Measurements from ENCODE around the gene OR51I2.

OR51I2 gene

DNA sequence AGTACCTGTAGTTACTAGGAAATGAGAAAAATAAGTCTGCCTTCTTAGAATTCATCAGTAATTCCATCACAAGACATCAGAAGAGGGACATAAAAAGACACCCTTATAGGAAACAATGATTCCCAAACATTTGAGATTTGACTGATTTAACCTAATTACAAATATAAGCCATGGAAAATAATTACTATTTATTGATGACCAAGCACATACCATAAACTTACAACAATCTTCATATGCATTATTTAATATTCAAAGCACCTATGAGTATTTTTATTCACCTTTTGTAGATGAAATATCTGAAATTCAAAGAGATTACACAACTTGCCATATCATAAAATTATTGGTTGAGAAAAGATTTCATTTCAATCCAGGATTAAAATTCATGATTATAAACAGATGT is 24.8 kb downstream of the OR51I2 start:
- Histone ChIP-seq H3K4me1 (ENCODE audit: control insufficient read depth in 5 of 5, insufficient read depth in 5 of 5, low read length in 5 of 5) (no peaks in the 10 kb centered on the region), H3K27ac (ENCODE audit: low read depth, low read length) (no peak overlapping the region), H3K9ac (ENCODE audit: low read length in 5 of 5) (no peak overlapping the region), H3K36me3 (ENCODE audit: control insufficient read depth in 5 of 5, insufficient read depth in 5 of 5, low read length in 5 of 5) (no peaks in the 10 kb centered on the region), H3K4me3 (ENCODE audit: low read depth in 1 of 5, low read length in 5 of 5) (no peak overlapping the region), H3K9me3 (ENCODE audit: control insufficient read depth in 5 of 5, low read length in 5 of 5) (no peaks in the 10 kb centered on the region), H3K27me3 (ENCODE audit: control insufficient read depth in 5 of 5, insufficient read depth in 4 of 5, low read length in 5 of 5) (no peaks in the 10 kb centered on the region)

DNA sequence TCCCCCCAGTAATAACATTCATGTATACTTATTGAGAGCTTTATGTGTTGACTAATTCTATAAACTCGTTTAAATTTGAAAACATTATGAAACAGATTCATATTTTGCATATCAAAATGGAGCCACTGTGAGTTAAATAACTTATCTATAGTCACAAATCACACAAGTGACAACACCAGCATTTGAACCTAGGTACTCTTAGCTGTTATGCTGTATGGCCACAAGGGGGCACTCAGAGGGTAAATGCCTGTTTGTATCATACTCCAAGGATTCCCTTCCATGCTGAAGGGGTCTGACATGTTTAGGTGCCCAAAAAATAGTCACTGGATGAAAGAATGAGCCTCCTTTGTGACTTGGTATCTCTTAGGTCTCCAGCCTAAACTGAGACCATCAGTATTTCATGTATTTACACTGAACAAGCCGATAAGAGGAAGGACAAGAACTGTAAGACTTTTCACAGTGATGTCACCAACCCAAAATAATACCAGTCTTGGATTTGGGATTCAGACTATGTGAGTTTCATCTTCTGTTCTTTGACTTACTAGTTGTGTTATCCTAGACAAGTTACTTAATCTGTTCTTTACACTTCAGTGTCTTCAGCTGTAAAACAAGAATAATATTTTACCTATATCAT is 27.2 kb downstream of the OR51I2 start:
- Histone ChIP-seq H3K9ac (ENCODE audit: low read length in 5 of 5) (no peak overlapping the region), H3K36me3 (ENCODE audit: control insufficient read depth in 5 of 5, insufficient read depth in 5 of 5, low read length in 5 of 5) (no peaks in the 10 kb centered on the region), H3K4me3 (ENCODE audit: low read depth in 1 of 5, low read length in 5 of 5) (no peak overlapping the region), H3K9me3 (ENCODE audit: control insufficient read depth in 5 of 5, low read length in 5 of 5) (no peaks in the 10 kb centered on the region), H3K27ac (ENCODE audit: low read depth, low read length) (no peak overlapping the region), H3K27me3 (ENCODE audit: control insufficient read depth in 5 of 5, insufficient read depth in 4 of 5, low read length in 5 of 5) (no peaks in the 10 kb centered on the region), H3K4me1 (ENCODE audit: control insufficient read depth in 5 of 5, insufficient read depth in 5 of 5, low read length in 5 of 5) (no peaks in the 10 kb centered on the region)

DNA sequence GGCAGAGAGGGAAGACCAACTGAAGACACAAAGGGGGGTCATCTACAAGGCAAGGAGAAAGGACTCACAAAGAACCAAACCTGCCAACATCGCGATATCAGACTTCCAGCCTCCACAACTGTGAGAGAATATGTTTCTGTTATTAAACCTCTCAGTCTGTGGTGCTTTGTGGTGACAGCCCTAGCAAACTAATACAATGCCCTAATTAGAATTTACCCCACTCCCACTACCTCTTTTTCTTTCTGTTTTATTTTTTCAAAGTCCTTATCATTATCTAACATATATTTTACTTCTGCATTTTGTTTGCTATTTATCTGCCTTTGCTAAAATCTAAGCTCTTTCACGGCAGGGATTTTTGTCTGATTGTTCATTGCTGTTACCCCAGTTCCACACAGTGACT is 36.9 kb downstream of the OR51I2 start:
- Histone ChIP-seq H3K9me3 (ENCODE audit: control insufficient read depth in 5 of 5, low read length in 5 of 5) (no peaks in the 10 kb centered on the region), H3K27me3 (ENCODE audit: control insufficient read depth in 5 of 5, insufficient read depth in 4 of 5, low read length in 5 of 5) (no peaks in the 10 kb centered on the region), H3K36me3 (ENCODE audit: control insufficient read depth in 5 of 5, insufficient read depth in 5 of 5, low read length in 5 of 5) (no peaks in the 10 kb centered on the region), H3K27ac (ENCODE audit: low read depth, low read length) (no peak overlapping the region), H3K9ac (ENCODE audit: low read length in 5 of 5) (no peak overlapping the region), H3K4me3 (ENCODE audit: low read depth in 1 of 5, low read length in 5 of 5) (no peak overlapping the region), H3K4me1 (ENCODE audit: control insufficient read depth in 5 of 5, insufficient read depth in 5 of 5, low read length in 5 of 5) (no peaks in the 10 kb centered on the region)

DNA sequence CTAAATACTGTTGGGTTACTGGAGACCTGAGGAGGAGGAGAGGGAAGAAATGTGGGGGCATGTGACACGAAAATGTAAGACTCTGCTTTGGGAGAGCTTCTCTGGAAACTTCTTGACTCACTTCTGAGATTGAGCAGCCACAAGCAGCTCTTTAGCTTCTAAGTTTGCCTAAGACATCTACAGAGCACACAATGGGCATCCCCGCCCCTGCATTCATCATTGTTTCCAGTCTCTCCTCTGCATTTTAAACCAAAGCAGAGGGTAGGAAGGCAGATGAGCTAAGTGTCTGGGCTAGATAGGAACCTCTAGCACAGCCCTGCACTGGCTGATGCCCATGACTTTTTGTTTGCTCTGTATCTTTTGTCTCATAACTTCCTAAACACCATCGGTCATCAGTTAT is 37.3 kb downstream of the OR51I2 start:
- H3K4me1 ChIP-seq (ENCODE audit: control insufficient read depth in 5 of 5, insufficient read depth in 5 of 5, low read length in 5 of 5): no peaks in the 10 kb centered on the region
- no peak overlapping the region for H3K27ac ChIP-seq (ENCODE audit: low read depth, low read length)
- H3K9me3 ChIP-seq (ENCODE audit: control insufficient read depth in 5 of 5, low read length in 5 of 5): no peaks in the 10 kb centered on the region
- H3K9ac ChIP-seq (ENCODE audit: low read length in 5 of 5): no peak overlapping the region
- no peaks in the 10 kb centered on the region for H3K27me3 ChIP-seq (ENCODE audit: control insufficient read depth in 5 of 5, insufficient read depth in 4 of 5, low read length in 5 of 5)
- no peak overlapping the region for H3K4me3 ChIP-seq (ENCODE audit: low read depth in 1 of 5, low read length in 5 of 5)
- H3K36me3 ChIP-seq (ENCODE audit: control insufficient read depth in 5 of 5, insufficient read depth in 5 of 5, low read length in 5 of 5): no peaks in the 10 kb centered on the region

DNA sequence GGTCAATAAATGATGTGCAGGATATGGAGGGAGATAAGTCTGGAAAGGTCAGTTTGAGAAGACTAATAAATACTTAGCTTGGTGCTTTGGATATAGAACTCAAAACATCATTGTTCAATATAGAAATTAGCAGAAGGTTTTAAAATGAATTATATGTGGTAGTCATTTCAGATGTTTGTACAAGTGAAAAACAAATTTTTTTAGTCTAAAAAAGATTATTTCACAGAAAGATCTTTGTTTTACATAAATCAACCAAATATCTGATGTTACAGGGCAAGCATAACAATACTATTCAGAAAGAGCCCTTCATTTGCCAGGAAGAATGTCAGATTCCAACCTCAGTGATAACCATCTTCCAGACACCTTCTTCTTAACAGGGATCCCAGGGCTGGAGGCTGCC is 39.3 kb downstream of the OR51I2 start, which contains the start of gene OR52D1:
OR52D1 (plus strand) TSS at position 301 of the 400 bp plus-strand sequence; CDS start at position 323, 22 bp downstream.
- Histone ChIP-seq H3K4me3 (ENCODE audit: low read depth in 1 of 5, low read length in 5 of 5) (no peak within 1 kb of the TSS), H3K36me3 (ENCODE audit: control insufficient read depth in 5 of 5, insufficient read depth in 5 of 5, low read length in 5 of 5) (no peaks in the 10 kb centered on the region), H3K4me1 (ENCODE audit: control insufficient read depth in 5 of 5, insufficient read depth in 5 of 5, low read length in 5 of 5) (no peaks in the 10 kb centered on the region), H3K9ac (ENCODE audit: low read length in 5 of 5) (no peak within 1 kb of the TSS), H3K9me3 (ENCODE audit: control insufficient read depth in 5 of 5, low read length in 5 of 5) (no peaks in the 10 kb centered on the region), H3K27ac (ENCODE audit: low read depth, low read length) (no peak within 1 kb of the TSS), H3K27me3 (ENCODE audit: control insufficient read depth in 5 of 5, insufficient read depth in 4 of 5, low read length in 5 of 5) (no peaks in the 10 kb centered on the region)

DNA sequence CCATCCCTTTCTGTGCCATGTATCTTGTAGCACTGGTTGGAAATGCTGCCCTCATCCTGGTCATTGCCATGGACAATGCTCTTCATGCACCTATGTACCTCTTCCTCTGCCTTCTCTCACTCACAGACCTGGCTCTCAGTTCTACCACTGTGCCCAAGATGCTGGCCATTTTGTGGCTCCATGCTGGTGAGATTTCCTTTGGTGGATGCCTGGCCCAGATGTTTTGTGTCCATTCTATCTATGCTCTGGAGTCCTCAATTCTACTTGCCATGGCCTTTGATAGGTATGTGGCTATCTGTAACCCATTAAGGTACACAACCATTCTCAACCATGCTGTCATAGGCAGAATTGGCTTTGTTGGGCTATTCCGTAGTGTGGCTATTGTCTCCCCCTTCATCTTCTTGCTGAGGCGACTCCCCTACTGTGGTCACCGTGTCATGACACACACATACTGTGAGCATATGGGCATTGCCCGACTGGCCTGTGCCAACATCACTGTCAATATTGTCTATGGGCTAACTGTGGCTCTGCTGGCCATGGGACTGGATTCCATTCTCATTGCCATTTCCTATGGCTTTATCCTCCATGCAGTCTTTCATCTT is 39.8 kb downstream of the OR51I2 start:
- H3K9ac ChIP-seq (ENCODE audit: low read length in 5 of 5): no peak overlapping the region
- H3K27me3 ChIP-seq (ENCODE audit: control insufficient read depth in 5 of 5, insufficient read depth in 4 of 5, low read length in 5 of 5): no peaks in the 10 kb centered on the region
- H3K36me3 ChIP-seq (ENCODE audit: control insufficient read depth in 5 of 5, insufficient read depth in 5 of 5, low read length in 5 of 5): no peaks in the 10 kb centered on the region
- no peak overlapping the region for H3K27ac ChIP-seq (ENCODE audit: low read depth, low read length)
- H3K4me1 ChIP-seq (ENCODE audit: control insufficient read depth in 5 of 5, insufficient read depth in 5 of 5, low read length in 5 of 5): no peaks in the 10 kb centered on the region
- H3K4me3 ChIP-seq (ENCODE audit: low read depth in 1 of 5, low read length in 5 of 5): no peak overlapping the region
- no peaks in the 10 kb centered on the region for H3K9me3 ChIP-seq (ENCODE audit: control insufficient read depth in 5 of 5, low read length in 5 of 5)

DNA sequence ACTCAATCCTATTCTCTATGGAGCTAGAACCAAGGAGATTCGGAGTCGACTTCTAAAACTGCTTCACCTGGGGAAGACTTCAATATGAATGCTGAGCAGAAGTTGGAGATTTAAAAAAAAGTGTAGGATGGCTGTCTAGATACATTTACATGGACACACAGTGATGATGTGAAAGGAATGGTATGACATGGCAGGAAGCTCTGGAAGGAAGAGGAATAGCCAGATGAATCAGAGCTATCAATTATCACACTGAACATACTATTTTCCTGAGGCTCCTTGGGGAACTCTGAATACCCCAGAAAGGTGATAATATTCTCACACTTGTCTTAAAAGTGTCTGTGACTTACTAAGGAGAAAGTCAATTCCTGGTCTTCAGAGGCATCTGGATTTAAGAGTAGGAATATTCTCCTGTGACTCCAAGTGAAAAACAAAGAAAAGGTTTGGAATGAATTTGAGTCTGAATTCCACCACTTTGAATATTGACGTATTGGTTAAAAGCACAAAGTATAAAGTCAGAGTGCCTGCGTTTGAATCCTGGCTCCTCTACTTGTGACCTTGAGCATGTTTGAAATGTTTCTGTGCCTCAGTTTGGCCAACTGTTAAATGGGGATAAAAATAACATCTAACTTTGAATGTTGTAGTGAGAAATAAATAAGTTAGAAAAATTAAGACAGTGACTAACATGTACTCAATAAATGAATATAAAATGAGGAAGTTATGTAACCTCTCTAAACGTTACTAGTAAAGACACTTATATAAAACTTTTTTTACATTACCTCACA is 40.6 kb downstream of the OR51I2 start:
- no peak overlapping the region for H3K27ac ChIP-seq (ENCODE audit: low read depth, low read length)
- no peak overlapping the region for H3K9ac ChIP-seq (ENCODE audit: low read length in 5 of 5)
- H3K27me3 ChIP-seq (ENCODE audit: control insufficient read depth in 5 of 5, insufficient read depth in 4 of 5, low read length in 5 of 5): no peaks in the 10 kb centered on the region
- no peak overlapping the region for H3K4me3 ChIP-seq (ENCODE audit: low read depth in 1 of 5, low read length in 5 of 5)
- H3K9me3 ChIP-seq (ENCODE audit: control insufficient read depth in 5 of 5, low read length in 5 of 5): no peaks in the 10 kb centered on the region
- no peaks in the 10 kb centered on the region for H3K4me1 ChIP-seq (ENCODE audit: control insufficient read depth in 5 of 5, insufficient read depth in 5 of 5, low read length in 5 of 5)
- no peaks in the 10 kb centered on the region for H3K36me3 ChIP-seq (ENCODE audit: control insufficient read depth in 5 of 5, insufficient read depth in 5 of 5, low read length in 5 of 5)

DNA sequence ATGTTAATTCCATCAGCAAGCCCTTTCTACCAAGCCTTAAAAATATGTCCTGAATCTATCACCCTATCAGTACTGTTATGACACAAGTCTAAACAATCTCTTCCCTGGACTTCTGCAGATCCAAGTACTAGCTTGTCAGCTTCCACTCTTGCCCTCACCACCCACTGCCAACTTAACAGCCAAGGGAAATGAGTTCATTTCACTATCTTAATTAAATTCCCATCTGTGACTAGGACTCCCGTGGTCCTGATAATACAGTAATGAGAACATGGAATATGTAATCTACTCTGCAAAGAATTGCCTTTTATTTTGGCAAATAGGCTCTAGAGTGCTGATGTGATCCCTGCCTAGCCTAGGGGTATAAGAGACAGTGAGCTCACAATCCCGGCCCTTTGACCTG is 50.5 kb downstream of the OR51I2 start:
- H3K9ac ChIP-seq (ENCODE audit: low read length in 5 of 5): no peak overlapping the region
- H3K4me1 ChIP-seq (ENCODE audit: control insufficient read depth in 5 of 5, insufficient read depth in 5 of 5, low read length in 5 of 5): peaks cover 0 to 5% (median 0%) of the 10 kb centered on the region in 5 donors
- no peak overlapping the region for H3K27ac ChIP-seq (ENCODE audit: low read depth, low read length)
- no peaks in the 10 kb centered on the region for H3K9me3 ChIP-seq (ENCODE audit: control insufficient read depth in 5 of 5, low read length in 5 of 5)
- H3K27me3 ChIP-seq (ENCODE audit: control insufficient read depth in 5 of 5, insufficient read depth in 4 of 5, low read length in 5 of 5): no peaks in the 10 kb centered on the region
- H3K4me3 ChIP-seq (ENCODE audit: low read depth in 1 of 5, low read length in 5 of 5): no peak overlapping the region
- no peaks in the 10 kb centered on the region for H3K36me3 ChIP-seq (ENCODE audit: control insufficient read depth in 5 of 5, insufficient read depth in 5 of 5, low read length in 5 of 5)

DNA sequence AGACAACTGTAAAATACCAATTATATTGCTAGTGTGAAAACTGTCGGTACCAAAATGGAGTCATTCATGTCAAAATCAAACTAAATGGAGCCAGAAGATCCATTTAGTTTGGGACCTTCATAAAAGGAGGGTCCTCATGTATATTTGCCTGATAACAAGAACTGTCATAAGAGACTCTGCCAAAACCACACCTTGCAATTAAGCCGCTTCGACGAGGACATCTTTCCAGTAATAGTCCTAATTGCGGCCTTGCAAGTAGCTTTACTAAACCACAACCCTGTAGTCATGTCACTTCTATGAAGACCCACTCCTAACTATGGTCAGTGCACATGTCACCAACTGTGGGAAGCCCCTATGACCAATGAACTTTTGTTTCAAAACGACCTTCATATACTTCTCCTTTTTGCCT is 51.3 kb downstream of the OR51I2 start:
- no peak overlapping the region for H3K4me3 ChIP-seq (ENCODE audit: low read depth in 1 of 5, low read length in 5 of 5)

DNA sequence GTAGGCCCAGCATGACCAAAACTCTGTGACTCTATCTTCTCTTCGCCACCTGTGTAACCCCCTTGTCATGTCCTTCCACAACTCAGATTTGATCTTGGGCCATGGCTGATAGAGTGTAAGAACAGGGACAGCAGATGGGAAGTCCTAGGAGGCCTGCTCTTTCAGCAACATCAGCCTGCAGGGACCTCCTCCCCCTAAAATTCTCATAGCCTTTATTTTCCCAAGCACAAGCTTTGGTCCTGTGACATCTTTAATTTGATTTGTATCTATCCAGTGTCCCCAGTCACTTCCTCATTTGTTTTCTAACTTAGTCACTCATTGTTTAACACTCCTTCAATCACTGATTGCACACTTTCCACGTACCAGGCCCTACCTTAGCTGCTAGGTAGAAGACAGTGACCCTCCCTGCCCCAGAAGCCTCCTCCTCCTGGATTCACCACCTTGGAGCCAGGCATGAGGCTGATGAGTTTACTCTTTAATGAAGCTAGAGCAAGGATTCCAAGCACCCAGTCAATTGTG is 55.3 kb downstream of the OR51I2 start:
- H3K27me3 ChIP-seq (ENCODE audit: control insufficient read depth in 5 of 5, insufficient read depth in 4 of 5, low read length in 5 of 5): peaks cover 0 to 5% (median 0%) of the 10 kb centered on the region in 5 donors
- no peak overlapping the region for H3K27ac ChIP-seq (ENCODE audit: low read depth, low read length)
- H3K9me3 ChIP-seq (ENCODE audit: control insufficient read depth in 5 of 5, low read length in 5 of 5): no peaks in the 10 kb centered on the region
- no peaks in the 10 kb centered on the region for H3K4me1 ChIP-seq (ENCODE audit: control insufficient read depth in 5 of 5, insufficient read depth in 5 of 5, low read length in 5 of 5)
- H3K36me3 ChIP-seq (ENCODE audit: control insufficient read depth in 5 of 5, insufficient read depth in 5 of 5, low read length in 5 of 5): no peaks in the 10 kb centered on the region
- no peak overlapping the region for H3K4me3 ChIP-seq (ENCODE audit: low read depth in 1 of 5, low read length in 5 of 5)
- no peak overlapping the region for H3K9ac ChIP-seq (ENCODE audit: low read length in 5 of 5)

More for the DNA sequence above, 51.3 kb downstream of the OR51I2 start:
- Histone ChIP-seq H3K27ac (ENCODE audit: low read depth, low read length) (no peak overlapping the region), H3K4me1 (ENCODE audit: control insufficient read depth in 5 of 5, insufficient read depth in 5 of 5, low read length in 5 of 5) (peaks cover 0 to 5% (median 0%) of the 10 kb centered on the region in 5 donors), H3K36me3 (ENCODE audit: control insufficient read depth in 5 of 5, insufficient read depth in 5 of 5, low read length in 5 of 5) (no peaks in the 10 kb centered on the region), H3K27me3 (ENCODE audit: control insufficient read depth in 5 of 5, insufficient read depth in 4 of 5, low read length in 5 of 5) (no peaks in the 10 kb centered on the region), H3K9ac (ENCODE audit: low read length in 5 of 5) (no peak overlapping the region), H3K9me3 (ENCODE audit: control insufficient read depth in 5 of 5, low read length in 5 of 5) (no peaks in the 10 kb centered on the region)

Data from subcutaneous abdominal adipose tissue (tissue), 5 donors.